A549 (cell line): ENCODE measurements around the gene MCM3AP. TPM values are rescaled to one million over a fixed set of nuclear protein-coding genes. Genes with fewer than 3 reads are reported as not detected.

Experiments used
- ATAC-seq, 2 experiments: fragments of 200-7000 bp in 1 of 2; fragments of >200 bp in 1 of 2; cut with Nextera tagmentation in 1 of 2; cut with Tn5 transposase in 1 of 2; 3 replicates each; pipeline versions ENCODE4 v1.8.0 to v1.9.1; 2018 to 2020; ENCODE audit warnings: mild to moderate bottlenecking in 1 of 2, moderate library complexity in 1 of 2
- CTCF ChIA-PET: fragments of 300-600 bp; sonication (Branson Sonifier 250); formaldehyde crosslinking; extraction: SDS; loops from one replicate; lab custom pipeline; 2021; ENCODE audit warnings: antibody characterized with exemption, inconsistent platforms; lab: Yijun Ruan, JAX
- POLR2A ChIA-PET: fragments of 350-600 bp; formaldehyde crosslinking; extraction: SDS; loops from one replicate; lab custom pipeline; 2021; ENCODE audit warnings: antibody characterized with exemption, inconsistent platforms; lab: Yijun Ruan, JAX
- DNase-seq, 2 experiments: peaks; one replicate each; pipeline versions ENCODE4 v3.0.0 to v3.0.0-alpha.2; 2011 to 2016; ENCODE audit warnings: low read depth in 1 of 2, low spot score in 1 of 2
- FAIRE-seq: peaks from 2 replicates; lab custom pipeline; 2011; peaks lifted over from hg19 to GRCh38; lab: Jason Lieb, UNC
- H3K27ac ChIP-seq, 2 experiments: fragments of >200 bp; sonication (Bioruptor Twin); formaldehyde crosslinking; 3 replicates each; pipeline ENCODE4 v1.5.1; 2016 to 2017
- H3K4me1 ChIP-seq: fragments of >200 bp; sonication (Bioruptor Twin); formaldehyde crosslinking; 3 replicates; pipeline ENCODE4 v1.6.1; 2016
- H3K4me2 ChIP-seq: fragments of >200 bp; sonication (Bioruptor Twin); formaldehyde crosslinking; 3 replicates; pipeline ENCODE4 v1.6.1; 2016
- H3K4me3 ChIP-seq: fragments of >200 bp; sonication (Bioruptor Twin); formaldehyde crosslinking; 3 replicates; pipeline ENCODE4 v1.5.1; 2016
- H3K9me3 ChIP-seq: fragments of >200 bp; sonication (Bioruptor Twin); formaldehyde crosslinking; 3 replicates; pipeline ENCODE4 v1.6.1; 2016
- BCL3 ChIP-seq: fragments of >200 bp; sonication (Bioruptor Twin); formaldehyde crosslinking; IDR thresholded peaks from 3 replicates; pipeline ENCODE4 v1.6.1; 2016
- BHLHE40 ChIP-seq: IDR thresholded peaks from 2 replicates; pipeline ENCODE4 v1.6.1; 2012; ENCODE audit warnings: low read depth, low read length, inconsistent platforms
- CHD4 ChIP-seq: fragments of 200-600 bp; sonication (generic); IDR thresholded peaks from 2 replicates; pipeline ENCODE4 v1.6.1; 2016; ENCODE audit warnings: antibody characterized with exemption, mild to moderate bottlenecking, borderline replicate concordance
- E2F6 ChIP-seq: IDR thresholded peaks from 2 replicates; pipeline ENCODE4 v1.6.1; 2012; ENCODE audit warnings: low read depth, borderline replicate concordance
- EHF ChIP-seq: fragments of 250-450 bp; sonication (Bioruptor Pico); IDR thresholded peaks from 2 replicates; pipeline ENCODE4 v1.5.0; 2020; ENCODE audit warnings: mild to moderate bottlenecking
- EP300 ChIP-seq, 2 experiments: fragments of >200 bp; sonication (Bioruptor Twin); formaldehyde crosslinking; IDR thresholded peaks; 2 replicates in 1 of 2; 3 replicates in 1 of 2; pipeline ENCODE4 v1.6.1; 2016 to 2017
- FOXS1 ChIP-seq: fragments of 250-450 bp; sonication (Bioruptor Pico); IDR thresholded peaks from 2 replicates; pipeline ENCODE4 v1.5.0; 2020; ENCODE audit warnings: mild to moderate bottlenecking, moderate library complexity
- HOXB13 ChIP-seq: fragments of 250-450 bp; sonication (Bioruptor Pico); IDR thresholded peaks from 2 replicates; pipeline ENCODE4 v1.5.0; 2020; ENCODE audit warnings: low read depth, mild to moderate bottlenecking, moderate library complexity
- MAFK ChIP-seq: fragments of 450-650 bp; IDR thresholded peaks from 2 replicates; pipeline ENCODE4 v1.6.1; 2014; ENCODE audit not compliant: partially characterized antibody
- MAZ ChIP-seq: fragments of 150-350 bp; IDR thresholded peaks from 2 replicates; pipeline ENCODE4 v1.6.1; 2014; ENCODE audit warnings: antibody characterized with exemption, low read depth, low read length, borderline replicate concordance
- NPAS2 ChIP-seq: fragments of 250-450 bp; sonication (Bioruptor Pico); IDR thresholded peaks from 2 replicates; pipeline ENCODE4 v1.8.0; 2022; ENCODE audit warnings: mild to moderate bottlenecking, moderate library complexity, borderline replicate concordance
- PHF8 ChIP-seq: fragments of 200-600 bp; sonication (generic); IDR thresholded peaks from 2 replicates; pipeline ENCODE4 v1.6.1; 2016; ENCODE audit warnings: low read depth, mild to moderate bottlenecking, antibody characterized with exemption, moderate library complexity, borderline replicate concordance
- POLR2AphosphoS2 ChIP-seq: conservative IDR thresholded peaks from 2 replicates; pipeline ENCODE4 v1.6.1; 2012; ENCODE audit warnings: low read length, improper control_type of control experiment, inconsistent platforms
- SREBF2 ChIP-seq: fragments of 450-650 bp; IDR thresholded peaks from 2 replicates; pipeline ENCODE4 v1.6.1; 2014; ENCODE audit warnings: mild to moderate bottlenecking, moderate library complexity
- USF2 ChIP-seq: fragments of 450-650 bp; IDR thresholded peaks from 2 replicates; pipeline ENCODE4 v1.6.1; 2014; ENCODE audit warnings: antibody characterized with exemption
- ZFP36 ChIP-seq: fragments of 450-650 bp; IDR thresholded peaks from 2 replicates; pipeline ENCODE4 v1.6.1; 2014; ENCODE audit warnings: borderline replicate concordance; ENCODE audit not compliant: partially characterized antibody
- WGBS: methylation state at CpG from one replicate; pipeline ENCODE4 v1.1.6; 2017; ENCODE audit errors: missing lambda C conversion rate; 5-methylcytosine and 5-hydroxymethylcytosine counted together
- polyA plus RNA-seq, 4 experiments: library from polyadenylated mRNA; depleted of rRNA in 3 of 4; stranded (reverse); fragments of >200 nt; fragmentation: RNase III in 1 of 4; extraction: RNeasy Plus Mini Kit Qiagen cat#74134 plus additional on column Dnase treatment in 1 of 4; gene quantifications; 2 replicates in 3 of 4; 3 replicates in 1 of 4; pipeline ENCODE4 v1.2.3, GENCODE V29; 2011 to 2017

The MCM3AP gene
- polyA plus RNA-seq, 2 of the 4 experiments (the other 2 are of a cell fraction) = 41.2 to 43.6 TPM

- TF ChIP-seq CHD4 (no peak), HOXB13 (CRISPR knock-in tag) (no peak), BCL3 (no peak)
Observed at GRCh38 chr21:46195595-46196195, 89.7 kb downstream of the MCM3AP start (continued).

GRCh38 chr21:46194374-46195334, 90.8 kb downstream of the MCM3AP start:
- Histone ChIP-seq H3K27ac (no peak overlapping the region), H3K9me3 (no peaks in the 10 kb centered on the region), H3K4me2 (no peak overlapping the region), H3K4me1 (no peaks in the 10 kb centered on the region), H3K4me3 (no peak overlapping the region)
- FAIRE-seq (no peak), ATAC-seq (no peak), DNase-seq (no peak)
- TF ChIP-seq EP300 (IDR thresholded peaks at IDR 0.05) = no peak
- TF ChIP-seq BHLHE40 = no peak
- no peak for TF ChIP-seq BCL3
- no peak for TF ChIP-seq SREBF2
- TF ChIP-seq MAFK = no peak
- no peak for TF ChIP-seq PHF8
- TF ChIP-seq USF2 = no peak
- TF ChIP-seq ZFP36 = no peak
- TF ChIP-seq POLR2AphosphoS2 = no peak
- no peak for TF ChIP-seq FOXS1 (CRISPR knock-in tag)
- no peak for TF ChIP-seq E2F6
- TF ChIP-seq EHF (CRISPR knock-in tag) = no peak
- no peak for TF ChIP-seq MAZ
- POLR2A ChIA-PET = no interaction called here
- CTCF ChIA-PET = interaction anchor here (1.2 to 1.5 kb wide), 2 partner anchors 41 to 51 kb away, joined by 3 to 5 read pairs; no protein-coding TSS in a partner anchor
- WGBS = 94% methylated on average over 26 of the region's 34 CpGs

GRCh38 chr21:46193829-46194373, 91.5 kb downstream of the MCM3AP start:
- Histone ChIP-seq H3K4me1 (peaks cover 2% of the 10 kb centered on the region; the same call in 2 of the 3 replicates), H3K4me3 (no peak overlapping the region), H3K9me3 (no peaks in the 10 kb centered on the region), H3K4me2 (no peak overlapping the region), H3K27ac (no peak overlapping the region)
- no peak for TF ChIP-seq NPAS2 (CRISPR knock-in tag)
- POLR2A ChIA-PET = no interaction called here
- CTCF ChIA-PET = interaction anchor here (1.2 kb wide), 1 partner anchor 40 kb away, joined by 3 read pairs; no protein-coding TSS in a partner anchor
- WGBS = 93% methylated on average over 6 of the region's 10 CpGs
- ATAC-seq (no peak), DNase-seq (no peak), FAIRE-seq (no peak)
